ENCODE measurements around the gene MEIOSIN.

MEIOSIN gene

DNA sequence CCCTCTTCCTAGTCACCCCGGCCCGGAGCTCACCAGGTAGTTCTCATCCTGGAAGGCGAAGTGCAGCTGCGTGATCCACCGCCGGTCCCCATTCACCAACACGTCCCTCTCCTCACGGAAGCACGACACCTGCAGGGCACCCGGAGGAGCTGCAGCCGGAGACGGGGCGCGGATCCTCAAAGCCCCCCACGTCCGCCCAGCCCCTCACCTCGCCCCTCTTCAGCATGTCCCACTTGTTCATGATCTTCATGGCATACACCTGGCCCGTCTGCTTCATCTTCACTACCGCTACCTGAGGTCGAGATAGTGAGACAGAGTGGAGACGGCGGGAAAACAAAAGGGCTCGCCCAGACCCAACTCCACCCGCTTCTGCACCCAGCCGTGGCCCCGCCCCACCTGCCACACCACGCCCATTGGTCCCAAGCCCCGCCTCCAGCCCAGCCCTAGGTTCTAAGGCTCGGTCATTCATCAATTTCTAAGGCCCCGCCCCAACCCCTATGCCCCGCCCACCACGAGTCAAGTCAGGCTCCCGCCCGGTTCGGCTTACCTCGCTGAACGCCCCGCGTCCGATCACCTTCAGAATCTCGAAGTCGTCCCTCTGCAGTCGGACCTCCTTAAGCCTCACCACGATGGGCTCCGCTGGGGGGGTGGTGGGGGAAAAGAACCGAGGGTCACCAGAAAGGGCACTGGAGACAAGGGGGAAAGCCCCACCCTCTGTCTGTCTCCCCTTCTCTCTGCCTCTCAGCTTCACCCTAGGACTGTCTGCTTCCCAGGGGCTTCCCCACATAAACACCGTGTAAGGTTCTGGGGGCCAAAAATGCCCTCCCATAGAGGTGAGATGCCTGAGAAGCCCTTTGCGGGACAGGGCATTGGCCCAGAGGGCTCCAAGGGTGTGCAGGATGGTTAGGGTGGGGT is 46.2 kb downstream of the MEIOSIN start:
- Histone ChIP-seq H3K27me3 (no peaks in the 10 kb centered on the region), H3K36me3 (peaks cover 12% of the 10 kb centered on the region; the same call in 1 of the 2 replicates), H3K4me1 (peaks cover 28% of the 10 kb centered on the region), H3K9me3 (no peaks in the 10 kb centered on the region), H3K9ac (no peak overlapping the region), H3K4me2 (peak overlapping the region; percentile 94), H3K4me3 (peak overlapping the region; percentile 54), H3K27ac (no peak overlapping the region), H4K20me1 (peaks cover 56% of the 10 kb centered on the region)
- TF ChIP-seq Cebpa-rat (IDR thresholded peaks at IDR 0.05) = no peak

DNA sequence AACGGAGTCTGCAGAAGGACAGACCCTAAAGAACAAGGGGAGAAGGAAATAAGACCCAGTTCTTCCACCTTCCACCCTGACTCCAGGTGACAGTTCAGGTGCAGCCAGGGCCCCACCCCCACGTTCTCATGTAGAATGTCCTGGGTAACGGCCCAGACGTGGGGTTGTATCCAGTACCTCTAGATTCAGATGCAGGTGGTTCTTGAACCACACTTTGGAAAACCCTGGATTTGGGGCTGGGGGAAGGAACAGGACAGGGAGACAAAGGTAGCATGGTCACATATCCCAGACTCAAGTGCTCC is 46.9 kb downstream of the MEIOSIN start:
- Histone ChIP-seq H3K9me3 (no peaks in the 10 kb centered on the region), H3K4me2 (no peak overlapping the region), H3K36me3 (peaks cover 18% of the 10 kb centered on the region; the same call in 1 of the 2 replicates), H3K4me3 (no peak overlapping the region), H3K27ac (no peak overlapping the region), H4K20me1 (peaks cover 62% of the 10 kb centered on the region), H3K27me3 (no peaks in the 10 kb centered on the region), H3K4me1 (peaks cover 28% of the 10 kb centered on the region), H3K9ac (no peak overlapping the region)
- no peak for TF ChIP-seq Cebpa-rat (IDR thresholded peaks at IDR 0.05)

DNA sequence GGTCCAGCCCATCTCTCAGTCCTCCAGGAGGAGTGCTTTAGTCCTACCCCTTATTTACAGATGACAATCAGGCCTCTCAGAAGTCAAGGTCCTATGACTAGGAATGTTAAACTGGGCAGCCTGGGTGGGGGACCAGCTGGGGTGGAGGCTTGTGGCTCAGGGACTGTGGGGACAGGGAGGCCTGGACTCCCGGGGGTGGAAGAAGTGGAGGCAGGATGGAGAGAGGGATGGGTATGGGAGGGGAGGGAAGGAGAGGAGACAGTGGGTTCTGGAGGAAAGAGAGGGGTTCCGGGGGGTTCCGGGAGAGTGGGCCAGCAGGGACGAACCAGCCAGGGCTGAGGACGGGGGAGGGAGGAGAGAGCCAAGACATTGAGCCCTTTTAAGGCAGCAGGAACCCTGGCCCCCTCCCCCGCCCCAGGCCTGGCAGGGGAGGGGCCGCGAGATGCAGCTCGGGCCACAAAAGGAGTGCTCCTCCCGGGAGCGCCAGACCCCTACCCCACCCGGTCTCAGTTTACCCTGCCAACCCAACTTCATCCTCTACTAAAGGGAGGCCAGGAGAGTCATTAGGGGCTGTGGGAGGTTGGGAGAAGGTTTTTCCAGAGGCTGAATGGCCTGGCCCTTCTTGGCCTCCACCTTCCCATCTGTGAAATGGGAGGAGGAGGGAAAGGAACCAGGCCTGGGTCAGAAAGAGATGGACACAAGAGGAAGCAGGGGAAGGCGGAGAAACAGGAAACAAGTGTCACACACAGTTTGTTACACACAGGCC is 47.4 kb downstream of the MEIOSIN start:
- Histone ChIP-seq H3K4me3 (no peak overlapping the region), H3K4me1 (peaks cover 28% of the 10 kb centered on the region), H3K36me3 (peaks cover 23% of the 10 kb centered on the region; the same call in 1 of the 2 replicates), H3K9me3 (no peaks in the 10 kb centered on the region), H4K20me1 (peaks cover 67% of the 10 kb centered on the region), H3K27me3 (no peaks in the 10 kb centered on the region), H3K9ac (no peak overlapping the region), H3K27ac (no peak overlapping the region), H3K4me2 (peak overlapping the region; percentile 19; the same call in 1 of the 2 replicates)
- no peak for TF ChIP-seq Cebpa-rat (IDR thresholded peaks at IDR 0.05)

DNA sequence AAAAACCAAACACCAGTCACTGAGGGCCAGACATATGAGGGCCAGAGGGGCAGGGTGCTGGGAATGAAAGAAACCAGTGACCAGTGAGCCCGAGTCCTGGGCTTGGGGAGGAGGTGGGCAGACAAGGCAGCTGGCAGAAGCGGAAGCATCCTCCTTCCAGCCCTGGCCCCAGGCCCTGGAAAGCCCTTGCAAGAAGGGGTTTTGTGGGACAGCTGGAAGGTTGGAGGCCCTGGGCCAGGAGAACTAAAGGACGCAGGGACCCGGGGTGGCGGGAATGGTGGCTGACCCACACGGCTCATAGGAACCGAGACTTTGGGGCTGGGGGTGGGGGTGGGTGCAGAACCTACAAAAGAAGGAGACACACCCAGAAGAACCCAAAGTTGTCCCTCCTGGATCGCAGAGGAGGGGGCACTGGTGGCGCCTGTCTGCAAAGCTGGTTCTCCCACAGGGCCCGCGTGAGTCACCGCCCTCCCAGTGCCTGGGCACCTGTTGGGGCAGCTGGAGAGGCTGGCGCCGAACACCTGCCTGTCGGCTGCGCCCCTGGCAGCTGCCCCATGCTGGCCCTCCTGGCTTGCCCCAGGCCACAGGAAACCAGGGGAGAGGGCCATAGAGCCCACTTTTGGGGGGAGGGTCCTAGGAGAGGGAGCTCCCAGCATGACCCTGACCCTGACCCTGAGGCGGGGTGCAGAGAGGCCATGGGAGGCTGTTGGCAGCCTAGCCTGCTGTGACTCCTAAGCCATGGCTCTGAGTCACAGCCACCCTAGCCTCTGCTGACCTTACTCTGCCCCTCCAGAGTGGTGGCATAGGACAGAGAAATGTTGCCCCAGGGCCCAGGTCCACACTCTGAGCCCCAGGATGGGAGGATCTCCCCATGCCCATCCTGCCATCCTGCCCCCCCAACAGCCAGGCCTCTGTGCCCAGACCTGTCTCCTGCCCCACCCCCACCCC is 48.2 kb downstream of the MEIOSIN start:
- Histone ChIP-seq H3K4me3 (no peak overlapping the region), H3K4me1 (peaks cover 28% of the 10 kb centered on the region), H3K36me3 (peaks cover 32% of the 10 kb centered on the region), H3K27ac (no peak overlapping the region), H3K9ac (no peak overlapping the region), H3K4me2 (peak overlapping the region; percentile 19; the same call in 1 of the 2 replicates), H3K27me3 (no peaks in the 10 kb centered on the region), H4K20me1 (peaks cover 76% of the 10 kb centered on the region), H3K9me3 (no peaks in the 10 kb centered on the region)
- TF ChIP-seq Cebpa-rat (IDR thresholded peaks at IDR 0.05) = no peak

DNA sequence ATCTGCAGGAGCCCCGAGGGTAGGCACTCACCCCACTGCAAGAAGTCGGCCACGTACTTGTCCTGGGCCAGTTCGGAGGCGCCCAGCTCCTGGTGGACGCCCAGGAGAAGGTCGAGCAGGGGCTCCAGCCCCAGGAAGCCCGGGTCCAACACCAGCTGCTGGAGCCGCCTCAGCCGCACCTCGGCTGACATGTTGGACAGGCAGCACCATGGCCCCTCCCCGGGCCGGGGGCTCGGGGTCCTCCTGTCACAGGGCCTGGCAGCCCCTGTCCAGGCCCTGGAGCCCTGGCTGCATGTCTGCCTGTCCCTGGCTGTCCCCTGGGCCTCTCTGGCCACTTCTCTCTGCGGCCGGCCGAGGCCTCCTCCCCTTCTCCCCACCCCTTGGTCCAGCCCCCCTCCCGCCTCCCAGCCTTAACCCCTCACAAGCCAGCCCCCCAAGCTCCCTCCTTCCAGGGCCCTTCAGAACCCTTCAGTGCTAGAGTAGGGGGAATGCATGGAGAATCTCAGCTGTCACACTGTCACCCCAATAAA is 49.0 kb downstream of the MEIOSIN start, which contains the start of gene DMPK:
TSS of gene DMPK (minus strand) at position 329 of the 530 bp plus-strand sequence. CDS start at position 191, 138 bp downstream.
- Histone ChIP-seq H3K36me3 (peaks cover 33% of the 10 kb centered on the region), H4K20me1 (peaks cover 83% of the 10 kb centered on the region), H3K4me1 (peaks cover 28% of the 10 kb centered on the region), H3K4me3 (no peak within 1 kb of the TSS), H3K9ac (no peak within 1 kb of the TSS), H3K27ac (no peak within 1 kb of the TSS), H3K9me3 (no peaks in the 10 kb centered on the region), H3K27me3 (0 out of 2 replicates have a peak, but pooled peaks cover 5% of the 10 kb centered on the region), H3K4me2 (no peak within 1 kb of the TSS)
- no peak for TF ChIP-seq Cebpa-rat (IDR thresholded peaks at IDR 0.05)

DNA sequence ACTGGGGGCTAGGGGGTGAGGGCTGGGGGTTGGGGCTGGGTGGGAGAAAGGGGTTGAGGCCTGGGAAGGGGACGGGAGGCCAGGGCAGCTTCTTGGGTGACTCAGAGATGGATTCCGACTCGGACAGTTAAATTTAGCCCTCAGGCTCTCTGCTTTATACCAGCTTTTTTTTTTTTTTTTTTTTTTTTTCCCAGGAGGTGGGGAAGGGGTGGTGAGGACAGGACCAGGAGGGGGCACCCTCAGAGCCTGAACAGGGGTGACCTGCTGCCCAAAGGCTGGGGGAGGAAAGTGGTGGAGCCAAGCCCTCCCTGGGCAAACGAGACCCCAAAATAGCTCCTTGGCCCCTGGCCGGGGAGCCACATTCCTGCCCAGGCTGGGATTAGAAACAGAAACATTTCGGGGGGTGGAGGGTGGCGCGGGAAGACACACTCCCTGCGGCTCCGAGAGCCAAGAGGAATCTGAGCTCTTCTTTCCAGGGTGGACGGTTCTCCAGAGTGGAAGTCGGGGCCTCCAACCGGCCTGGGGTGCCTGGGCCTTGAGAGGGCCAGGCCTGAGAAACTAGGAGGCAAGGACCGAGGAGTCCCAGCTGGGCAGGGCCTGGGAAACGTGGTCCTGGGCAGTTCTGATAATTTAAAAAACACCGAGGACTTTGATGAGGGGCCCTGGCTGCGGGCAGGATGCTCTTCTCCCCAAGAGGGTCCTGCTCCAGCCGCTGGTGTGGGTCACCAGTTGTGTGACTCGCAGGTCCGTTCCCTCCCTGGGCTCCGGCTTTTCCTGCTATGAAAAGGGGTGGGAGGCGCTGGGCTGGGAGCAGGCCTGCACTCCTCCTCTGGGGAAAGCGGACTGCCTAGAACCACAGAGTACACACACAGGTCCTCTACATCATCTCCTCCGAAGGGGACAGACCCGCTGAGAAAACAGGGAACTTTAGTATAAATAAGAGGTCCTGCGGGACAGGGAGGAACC is 49.9 kb downstream of the MEIOSIN start:
- no peak overlapping the region for H3K4me2 ChIP-seq
- no peak overlapping the region for H3K4me3 ChIP-seq
- H3K27ac ChIP-seq = no peak overlapping the region
- peaks cover 26% of the 10 kb centered on the region for H3K4me1 ChIP-seq
- TF ChIP-seq Cebpa-rat (IDR thresholded peaks at IDR 0.05) = no peak
- no peak overlapping the region for H3K9ac ChIP-seq
- H4K20me1 ChIP-seq = peaks cover 86% of the 10 kb centered on the region
- H3K9me3 ChIP-seq = no peaks in the 10 kb centered on the region
- peaks cover 6% of the 10 kb centered on the region for H3K27me3 ChIP-seq
- H3K36me3 ChIP-seq = peaks cover 36% of the 10 kb centered on the region

DNA sequence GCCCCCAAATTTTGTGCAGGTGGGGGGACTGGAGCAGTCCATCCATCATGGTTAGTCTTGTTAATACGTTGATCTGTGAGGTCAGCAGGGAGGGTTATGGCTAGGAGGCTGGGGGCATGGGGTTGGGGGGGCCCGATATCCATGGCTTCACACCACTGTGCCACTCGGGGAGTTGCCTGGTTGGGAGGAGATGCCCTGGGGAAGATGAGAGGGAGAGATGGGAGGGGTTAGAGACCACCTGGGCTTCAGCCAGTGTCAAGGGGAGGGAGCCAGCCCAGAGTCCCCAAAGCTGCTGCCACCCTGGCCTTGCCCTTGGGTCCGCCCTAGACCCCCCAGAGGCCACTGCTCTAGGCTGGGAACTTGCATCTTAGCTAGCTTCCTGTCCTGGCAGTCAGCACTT is 50.9 kb downstream of the MEIOSIN start:
- TF ChIP-seq Cebpa-rat (IDR thresholded peaks at IDR 0.05) = no peak
- Histone ChIP-seq H3K36me3 (peaks cover 46% of the 10 kb centered on the region), H3K27me3 (peaks cover 16% of the 10 kb centered on the region), H3K27ac (no peak overlapping the region), H3K9ac (no peak overlapping the region), H3K4me1 (peaks cover 16% of the 10 kb centered on the region), H3K4me2 (no peak overlapping the region), H3K9me3 (no peaks in the 10 kb centered on the region), H3K4me3 (no peak overlapping the region), H4K20me1 (peaks cover 86% of the 10 kb centered on the region)

DNA sequence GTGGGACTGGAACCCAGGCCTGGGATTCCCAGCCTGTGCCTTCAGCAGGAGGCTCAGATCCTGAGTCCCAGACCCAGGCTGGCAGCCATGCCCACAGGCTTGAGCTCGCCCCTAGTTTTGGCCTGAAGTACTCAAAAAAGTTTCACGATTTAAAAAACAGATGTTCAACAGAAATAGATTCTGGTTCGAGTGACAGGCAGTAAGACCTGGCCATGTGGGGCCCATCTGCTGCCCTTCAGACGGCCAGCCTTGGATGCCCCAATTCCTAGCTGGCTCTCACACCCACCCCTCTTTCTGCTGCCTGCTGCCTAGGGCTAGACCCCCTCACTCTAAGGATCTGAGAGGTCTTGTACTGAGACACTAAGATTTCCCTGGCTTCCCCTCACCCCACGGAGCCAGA is 51.9 kb downstream of the MEIOSIN start:
- Histone ChIP-seq H3K27me3 (peaks cover 23% of the 10 kb centered on the region), H3K4me3 (no peak overlapping the region), H3K4me2 (no peak overlapping the region), H3K36me3 (peaks cover 56% of the 10 kb centered on the region), H3K4me1 (peaks cover 10% of the 10 kb centered on the region), H4K20me1 (peaks cover 91% of the 10 kb centered on the region), H3K27ac (no peak overlapping the region), H3K9me3 (no peaks in the 10 kb centered on the region), H3K9ac (no peak overlapping the region)
- TF ChIP-seq Cebpa-rat (IDR thresholded peaks at IDR 0.05) = no peak
